Lower leg skin (tissue), 3 donors: ENCODE measurements around the gene PROKR1.

Source experiments
- POLR2A ChIP-seq, 2 donors: fragments of 450-650 bp; IDR thresholded peaks; one replicate each; pipeline ENCODE4 v1.6.1; 2016 to 2017; ENCODE audit warnings: antibody characterized with exemption in 2 of 2, mild to moderate bottlenecking in 1 of 2, moderate library complexity in 1 of 2
- TF ChIP-seq, protein P1 (sequence below), 3 donors: fragments of 450-650 bp; IDR thresholded peaks; one replicate each; pipeline ENCODE4 v1.5.1; 2016; ENCODE audit warnings: antibody characterized with exemption in 3 of 3, mild to moderate bottlenecking in 3 of 3, moderate library complexity in 2 of 3

GRCh38 chr2:68650645-68651044 is 7.3 kb downstream of the PROKR1 start:
- TF ChIP-seq, protein P1, sequence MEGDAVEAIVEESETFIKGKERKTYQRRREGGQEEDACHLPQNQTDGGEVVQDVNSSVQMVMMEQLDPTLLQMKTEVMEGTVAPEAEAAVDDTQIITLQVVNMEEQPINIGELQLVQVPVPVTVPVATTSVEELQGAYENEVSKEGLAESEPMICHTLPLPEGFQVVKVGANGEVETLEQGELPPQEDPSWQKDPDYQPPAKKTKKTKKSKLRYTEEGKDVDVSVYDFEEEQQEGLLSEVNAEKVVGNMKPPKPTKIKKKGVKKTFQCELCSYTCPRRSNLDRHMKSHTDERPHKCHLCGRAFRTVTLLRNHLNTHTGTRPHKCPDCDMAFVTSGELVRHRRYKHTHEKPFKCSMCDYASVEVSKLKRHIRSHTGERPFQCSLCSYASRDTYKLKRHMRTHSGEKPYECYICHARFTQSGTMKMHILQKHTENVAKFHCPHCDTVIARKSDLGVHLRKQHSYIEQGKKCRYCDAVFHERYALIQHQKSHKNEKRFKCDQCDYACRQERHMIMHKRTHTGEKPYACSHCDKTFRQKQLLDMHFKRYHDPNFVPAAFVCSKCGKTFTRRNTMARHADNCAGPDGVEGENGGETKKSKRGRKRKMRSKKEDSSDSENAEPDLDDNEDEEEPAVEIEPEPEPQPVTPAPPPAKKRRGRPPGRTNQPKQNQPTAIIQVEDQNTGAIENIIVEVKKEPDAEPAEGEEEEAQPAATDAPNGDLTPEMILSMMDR (IDR thresholded peaks at IDR 0.05), result no peak
- TF ChIP-seq POLR2A (IDR thresholded peaks at IDR 0.05), result no peak
